BJ (cell line): ENCODE measurements around the gene AKR1D1. TPM values are rescaled to one million over a fixed set of nuclear protein-coding genes. Genes with fewer than 3 reads are reported as not detected.
"Not testable (repeated sequence)": the region's sequence is repeated elsewhere in the genome, so short reads cannot be mapped to it uniquely, and the experiment has no call there.

Experiments
- CTCF ChIA-PET: fragments of 350-600 bp; formaldehyde crosslinking; extraction: SDS; loops from one replicate; lab custom pipeline; 2021; ENCODE audit warnings: antibody characterized with exemption, inconsistent platforms; lab: Yijun Ruan, JAX
- POLR2A ChIA-PET: fragments of 300-600 bp; sonication (Branson Sonifier 250); formaldehyde crosslinking; extraction: SDS; loops from one replicate; lab custom pipeline; 2021; ENCODE audit warnings: antibody characterized with exemption; lab: Charles Lee
- DNase-seq: peaks from one replicate; pipeline ENCODE4 v3.0.0-alpha.2; 2011; ENCODE audit warnings: low read depth
- H3K27me3 ChIP-seq: 2 replicates; pipeline ENCODE4 v1.6.0; 2011; ENCODE audit warnings: low read length; ENCODE audit not compliant: control insufficient read depth, insufficient read depth
- H3K36me3 ChIP-seq: 2 replicates; pipeline ENCODE4 v1.5.1; 2011; ENCODE audit warnings: low read length; ENCODE audit not compliant: control insufficient read depth, insufficient read depth
- H3K4me3 ChIP-seq: 2 replicates; pipeline ENCODE4 v1.5.1; 2011; ENCODE audit warnings: low read depth, mild to moderate bottlenecking, control low read depth, low read length
- polyA plus RNA-seq: library from polyadenylated mRNA; depleted of rRNA; stranded (reverse); fragments of >200 nt; gene quantifications from 2 replicates; pipeline ENCODE4 v1.2.3, GENCODE V29; 2011
- TF ChIP-seq, protein P1 (sequence below): IDR thresholded peaks from 2 replicates; pipeline ENCODE4 v1.5.1; 2011; ENCODE audit warnings: low read depth, mild to moderate bottlenecking, control low read depth, inconsistent platforms, low read length, moderate library complexity; ENCODE audit not compliant: insufficient read depth

AKR1D1 gene
- polyA plus RNA-seq, 1 experiment = not detected

GRCh38 chr7:138047907-138048306 is 28.4 kb upstream of the AKR1D1 start:
- TF ChIP-seq, protein P1, sequence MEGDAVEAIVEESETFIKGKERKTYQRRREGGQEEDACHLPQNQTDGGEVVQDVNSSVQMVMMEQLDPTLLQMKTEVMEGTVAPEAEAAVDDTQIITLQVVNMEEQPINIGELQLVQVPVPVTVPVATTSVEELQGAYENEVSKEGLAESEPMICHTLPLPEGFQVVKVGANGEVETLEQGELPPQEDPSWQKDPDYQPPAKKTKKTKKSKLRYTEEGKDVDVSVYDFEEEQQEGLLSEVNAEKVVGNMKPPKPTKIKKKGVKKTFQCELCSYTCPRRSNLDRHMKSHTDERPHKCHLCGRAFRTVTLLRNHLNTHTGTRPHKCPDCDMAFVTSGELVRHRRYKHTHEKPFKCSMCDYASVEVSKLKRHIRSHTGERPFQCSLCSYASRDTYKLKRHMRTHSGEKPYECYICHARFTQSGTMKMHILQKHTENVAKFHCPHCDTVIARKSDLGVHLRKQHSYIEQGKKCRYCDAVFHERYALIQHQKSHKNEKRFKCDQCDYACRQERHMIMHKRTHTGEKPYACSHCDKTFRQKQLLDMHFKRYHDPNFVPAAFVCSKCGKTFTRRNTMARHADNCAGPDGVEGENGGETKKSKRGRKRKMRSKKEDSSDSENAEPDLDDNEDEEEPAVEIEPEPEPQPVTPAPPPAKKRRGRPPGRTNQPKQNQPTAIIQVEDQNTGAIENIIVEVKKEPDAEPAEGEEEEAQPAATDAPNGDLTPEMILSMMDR = no peak
- Histone ChIP-seq H3K36me3 (no peaks in the 10 kb centered on the region), H3K4me3 (no peak overlapping the region), H3K27me3 (no peaks in the 10 kb centered on the region)
- ChIA-PET POLR2A (no interaction called here), CTCF (no interaction called here)
- no peak for DNase-seq

- Histone ChIP-seq H3K36me3 (no peaks in the 10 kb centered on the region), H3K4me3 (no peak overlapping the region), H3K27me3 (no peaks in the 10 kb centered on the region)
- CTCF ChIA-PET = interaction anchor here (1.0 kb wide), 1 partner anchor 9 kb away, joined by 3 read pairs; no protein-coding TSS in a partner anchor
- POLR2A ChIA-PET = no interaction called here
- DNase-seq = no peak
- TF ChIP-seq, protein P1 = no peak
Measured at GRCh38 chr7:138049505-138050116, 26.6 kb upstream of the AKR1D1 start.

- H3K27me3 ChIP-seq, H3K4me3 ChIP-seq, H3K36me3 ChIP-seq, DNase-seq, POLR2A ChIA-PET, CTCF ChIA-PET: not testable (repeated sequence)
Measured at GRCh38 chr7:138051712-138052247, 24.5 kb upstream of the AKR1D1 start.

DNA sequence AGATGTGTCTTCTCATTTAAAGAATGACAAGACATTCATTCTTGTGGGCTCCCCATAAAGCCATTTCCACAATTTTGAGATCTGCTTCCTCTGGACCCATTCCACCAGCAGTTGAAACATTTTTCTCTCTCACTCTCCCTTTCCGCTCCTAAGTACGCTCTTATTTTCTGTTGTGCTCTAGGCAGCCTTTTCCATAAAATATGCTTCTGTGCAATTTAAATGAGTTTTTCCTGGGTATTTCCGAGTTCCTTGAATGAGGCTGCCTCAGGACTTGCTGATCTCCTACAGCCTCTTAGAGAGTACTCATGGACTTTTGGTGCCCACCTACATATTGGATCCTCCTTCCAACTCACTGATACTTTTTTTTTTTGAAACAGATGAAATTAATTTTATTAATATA is 23.6 kb upstream of the AKR1D1 start:
- ChIA-PET POLR2A (no interaction called here), CTCF (no interaction called here)
- no peak for DNase-seq
- TF ChIP-seq, protein P1 = no peak
- Histone ChIP-seq H3K27me3 (no peaks in the 10 kb centered on the region), H3K36me3 (no peaks in the 10 kb centered on the region), H3K4me3 (no peak overlapping the region)

GRCh38 chr7:138055698-138056097 is 20.6 kb upstream of the AKR1D1 start:
- H3K27me3 ChIP-seq, DNase-seq, CTCF ChIA-PET, POLR2A ChIA-PET, H3K4me3 ChIP-seq, H3K36me3 ChIP-seq: not testable (repeated sequence)

DNA sequence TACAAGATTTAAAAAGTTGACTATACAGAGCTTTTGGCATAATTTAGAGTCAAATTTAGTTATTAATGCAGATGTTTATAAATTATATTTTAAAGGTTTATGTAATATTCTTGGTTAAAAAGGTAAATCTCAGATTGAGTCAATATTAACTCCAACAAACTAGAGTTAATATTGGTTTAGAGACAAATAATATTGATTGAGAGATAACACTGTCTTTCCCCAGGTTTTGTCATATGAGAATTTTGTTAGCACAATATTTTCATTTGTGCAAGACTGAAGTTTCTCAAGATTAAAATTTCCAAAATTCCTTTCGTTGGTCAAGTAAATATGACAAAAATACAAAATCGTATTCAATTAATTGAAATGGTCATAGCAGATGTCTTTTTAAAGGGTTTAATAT is 12.9 kb upstream of the AKR1D1 start:
- POLR2A ChIA-PET = no interaction called here

More for the DNA sequence above, 12.9 kb upstream of the AKR1D1 start:
- CTCF ChIA-PET = no interaction called here
- Histone ChIP-seq H3K36me3 (no peaks in the 10 kb centered on the region), H3K4me3 (no peak overlapping the region), H3K27me3 (no peaks in the 10 kb centered on the region)
- TF ChIP-seq, protein P1 = no peak
- DNase-seq = no peak
